GM12878 (cell line): ENCODE measurements around the gene OTULIN. TPM values are rescaled to one million over a fixed set of nuclear protein-coding genes. Genes with fewer than 3 reads are reported as not detected.

Experiments
- ATAC-seq: fragments of 200-7000 bp; cut with Tn5 transposase; 3 replicates; pipeline ENCODE4 v1.9.1; 2020; ENCODE audit warnings: mild to moderate bottlenecking, moderate library complexity
- BruUV-seq: library from RNA; stranded (reverse); fragments of 400-500 nt; replicated peaks from 2 replicates; lab custom pipeline; 2021; lab: Mats Ljungman, UMichigan
- CTCF ChIA-PET: fragments of 300-600 bp; sonication (Branson Sonifier 250); formaldehyde crosslinking; extraction: SDS; loops from one replicate; lab custom pipeline; 2021; ENCODE audit warnings: inconsistent platforms; lab: Yijun Ruan, JAX
- POLR2A ChIA-PET: fragments of 350-600 bp; formaldehyde crosslinking; extraction: SDS; loops from one replicate; lab custom pipeline; 2021; ENCODE audit warnings: inconsistent platforms; lab: Charles Lee
- RAD21 ChIA-PET: fragments of 300-600 bp; sonication (Branson Sonifier 250); formaldehyde crosslinking; loops from one replicate; lab custom pipeline; 2023; ENCODE audit warnings: antibody characterized with exemption; ENCODE audit not compliant: unreplicated experiment; lab: Charles Lee
- SMC1A ChIA-PET: fragments of 300-600 bp; sonication (Branson Sonifier 250); formaldehyde crosslinking; loops from one replicate; lab custom pipeline; 2023; ENCODE audit not compliant: unreplicated experiment, uncharacterized antibody; lab: Charles Lee
- DNase-seq: peaks from one replicate; pipeline ENCODE4 v3.0.0-alpha.2; 2011; ENCODE audit warnings: low read depth, low spot score
- FAIRE-seq: peaks from 3 replicates; lab custom pipeline; 2011; peaks lifted over from hg19 to GRCh38; lab: Jason Lieb, UNC
- H2AFZ ChIP-seq: 2 replicates; pipeline ENCODE4 v1.6.0; 2011; ENCODE audit warnings: low read depth, low read length, control low read depth; ENCODE audit not compliant: control insufficient read depth
- H3K27ac ChIP-seq: 2 replicates; pipeline ENCODE4 v1.5.1; 2011; ENCODE audit warnings: control low read depth; ENCODE audit not compliant: control insufficient read depth, insufficient read depth
- H3K27me3 ChIP-seq, 2 experiments: replicated peaks in 1 of 2; 2 replicates each; pipeline versions ENCODE4 v1.6.0 to v1.6.1; 2011; ENCODE audit warnings: low read length in 1 of 2; ENCODE audit not compliant: control insufficient read depth in 2 of 2, insufficient read depth in 2 of 2
- H3K36me3 ChIP-seq, 2 experiments: 2 replicates each; pipeline ENCODE4 v1.5.1; 2011; ENCODE audit warnings: low read length in 1 of 2; ENCODE audit not compliant: control insufficient read depth in 2 of 2, insufficient read depth in 2 of 2
- H3K4me1 ChIP-seq: 2 replicates; pipeline ENCODE4 v1.6.1; 2011; ENCODE audit warnings: mild to moderate bottlenecking, low read length, moderate library complexity, mixed read lengths; ENCODE audit not compliant: control insufficient read depth, insufficient read depth
- H3K4me2 ChIP-seq: 2 replicates; pipeline ENCODE4 v1.6.0; 2011; ENCODE audit warnings: control low read depth; ENCODE audit not compliant: control insufficient read depth, insufficient read depth
- H3K4me3 ChIP-seq: fragments of 200-600 bp; sonication (generic); 2 replicates; pipeline ENCODE4 v1.5.1; 2016
- H3K79me2 ChIP-seq: 2 replicates; pipeline ENCODE4 v1.6.0; 2011; ENCODE audit warnings: low read length; ENCODE audit not compliant: control insufficient read depth, insufficient read depth
- H3K9ac ChIP-seq: 2 replicates; pipeline ENCODE4 v1.8.0; 2011; ENCODE audit warnings: low read length, control low read depth, mixed read lengths; ENCODE audit not compliant: control insufficient read depth, insufficient read depth
- H3K9me3 ChIP-seq: replicated peaks from 3 replicates; pipeline ENCODE4 v1.5.1; 2011; ENCODE audit warnings: mild to moderate bottlenecking, low read length; ENCODE audit not compliant: control insufficient read depth, insufficient read depth
- H4K20me1 ChIP-seq: 2 replicates; pipeline ENCODE4 v1.6.0; 2011; ENCODE audit not compliant: control insufficient read depth, insufficient read depth
- ASH2L ChIP-seq: fragments of 300-600, 200-600 bp; sonication (generic); IDR thresholded peaks from 2 replicates; pipeline ENCODE4 v1.6.1; 2017; ENCODE audit warnings: low read depth, mild to moderate bottlenecking, borderline replicate concordance
- CREM ChIP-seq: IDR thresholded peaks from 2 replicates; pipeline ENCODE4 v1.6.1; 2014; ENCODE audit warnings: antibody characterized with exemption, low read depth
- HCFC1 ChIP-seq: fragments of 150-350 bp; IDR thresholded peaks from 2 replicates; pipeline ENCODE4 v1.6.1; 2014; ENCODE audit warnings: low read length
- POLR2A ChIP-seq: IDR thresholded peaks from 2 replicates; pipeline ENCODE4 v1.6.1; 2011; ENCODE audit warnings: low read depth, mild to moderate bottlenecking, low read length
- POLR2AphosphoS2 ChIP-seq: IDR thresholded peaks from 2 replicates; pipeline ENCODE4 v1.6.1; 2011; ENCODE audit warnings: low read depth, mild to moderate bottlenecking, low read length, improper control_type of control experiment, moderate library complexity
- SREBF2 ChIP-seq: IDR thresholded peaks from 2 replicates; pipeline ENCODE4 v1.6.1; 2012; ENCODE audit warnings: mild to moderate bottlenecking, low read length
- TAF1 ChIP-seq: IDR thresholded peaks from 2 replicates; pipeline ENCODE4 v1.6.1; 2011; ENCODE audit warnings: mild to moderate bottlenecking, low read depth, low read length, borderline replicate concordance
- ZNF622 ChIP-seq: fragments of 450-650 bp; IDR thresholded peaks from 2 replicates; pipeline ENCODE4 v1.6.1; 2017; ENCODE audit warnings: mild to moderate bottlenecking, inconsistent platforms
- WGBS: methylation state at CpG from one replicate; pipeline ENCODE4 v1.1.6; 2016; ENCODE audit warnings: low lambda C conversion rate; ENCODE audit not compliant: insufficient replicate concordance, insufficient coverage; ENCODE audit errors: missing lambda C conversion rate; 5-methylcytosine and 5-hydroxymethylcytosine counted together
- in situ Hi-C: fragments of 300-500 bp; cut with MboI; formaldehyde crosslinking; loops from 9 replicates; pipeline ENCODE4 v1.14.3; 2018; ENCODE audit warnings: mixed read lengths
- intact Hi-C: fragments of 100-400 bp; cut with micrococcal nuclease; formaldehyde crosslinking; loops from one replicate; pipeline ENCODE4 v1.14.2; 2022; ENCODE audit not compliant: unreplicated experiment
- polyA plus RNA-seq, 11 experiments: library from polyadenylated mRNA; depleted of rRNA in 4 of 11; unstranded in 6 of 11; stranded (reverse) in 5 of 11; fragments of >200 nt; fragmentation: Nextera tagmentation in 4 of 11; fragmentation: Illumina TruSeq in 1 of 11; extraction: Ambion mirVana in 4 of 11; extraction: Trizol in 1 of 11; gene quantifications; 1 replicate in 1 of 11; 2 replicates in 10 of 11; pipeline versions ENCODE4 v1.2.1 to v1.2.3, GENCODE V29; 2011 to 2016; ENCODE audit warnings: inconsistent platforms in 2 of 11, missing spikeins in 2 of 11, low read depth in 1 of 11
- total RNA-seq, 4 experiments: library from RNA; depleted of rRNA in 3 of 4; stranded (reverse); fragments of >200 nt in 3 of 4; fragmentation: Illumina TruSeq in 1 of 4; extraction: Trizol in 1 of 4; gene quantifications; 2 replicates each; pipeline versions ENCODE4 v1.2.1 to v1.2.3, GENCODE V29; 2013 to 2021
- TF ChIP-seq, protein P1 (sequence below): IDR thresholded peaks from 2 replicates; pipeline ENCODE4 v1.6.1; 2011; ENCODE audit warnings: low read depth, mild to moderate bottlenecking, low read length, moderate library complexity, borderline replicate concordance; ENCODE audit errors: extremely low read depth
- TF ChIP-seq, protein P2 (sequence below): fragments of 450-650 bp; IDR thresholded peaks from 2 replicates; pipeline ENCODE4 v1.6.1; 2017; ENCODE audit warnings: mild to moderate bottlenecking, moderate library complexity
- TF ChIP-seq, protein P3 (sequence below), 3 experiments: IDR thresholded peaks in 2 of 3; conservative IDR thresholded peaks in 1 of 3; 2 replicates each; pipeline ENCODE4 v1.5.1; 2011; ENCODE audit warnings: low read depth in 3 of 3, low read length in 3 of 3, mild to moderate bottlenecking in 3 of 3, control low read depth in 2 of 3, moderate library complexity in 2 of 3, inconsistent platforms in 1 of 3, mixed read lengths in 1 of 3; ENCODE audit not compliant: control insufficient read depth in 2 of 3, insufficient read depth in 1 of 3; ENCODE audit errors: extremely low read depth in 1 of 3

The OTULIN gene
- total and polyA plus RNA-seq, 10 of the 15 experiments (the other 5 are each of a cell fraction or from before 2014, with no cell fraction given) = 6.6 to 70.5 (median 28.7) TPM

DNA sequence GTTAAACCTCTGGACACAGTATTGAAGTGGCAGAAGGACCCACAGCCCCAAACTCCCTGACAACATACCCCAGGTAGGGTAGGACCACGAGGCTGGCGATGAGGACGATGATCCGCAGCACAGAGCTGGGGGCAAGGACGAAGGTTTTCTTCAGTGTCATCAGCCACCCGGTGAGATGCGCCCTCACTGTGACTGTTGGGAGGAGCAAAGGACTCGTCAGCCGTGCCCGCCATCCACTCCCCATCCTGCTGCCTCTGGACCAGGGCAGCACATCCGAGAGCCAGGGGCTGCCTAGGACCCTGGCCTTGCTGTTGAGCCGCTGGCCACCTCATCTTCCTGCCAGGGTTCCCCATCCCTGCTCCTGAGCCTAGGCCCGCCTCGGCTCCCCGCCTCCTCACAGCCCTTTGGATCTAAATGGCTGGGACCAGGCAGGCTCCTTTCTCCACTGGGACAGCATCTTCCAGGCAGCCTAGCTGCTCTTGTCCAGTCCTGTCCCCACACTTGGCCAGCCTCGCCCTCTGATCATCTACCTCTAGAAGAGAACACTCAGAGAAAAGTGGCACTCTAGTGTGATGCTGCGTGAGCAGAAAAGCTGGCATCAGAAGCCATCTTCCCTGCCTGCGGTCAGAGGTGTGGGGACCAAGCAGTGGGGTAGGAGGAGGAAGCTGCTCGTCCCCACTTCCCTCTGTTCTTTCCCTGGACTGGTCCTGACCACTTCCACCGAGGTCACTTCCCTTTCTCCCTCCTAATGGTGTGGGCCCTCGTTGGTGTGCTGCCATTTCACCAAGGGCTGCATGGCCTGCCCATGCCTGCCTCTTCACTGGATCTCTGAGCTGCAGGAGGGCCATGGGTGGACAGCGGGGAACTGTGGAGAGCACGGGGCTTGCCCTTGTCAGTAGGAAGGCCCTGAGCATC, 49.2 kb downstream of the OTULIN start:
- in situ Hi-C loops = loop anchor here (25.0 kb wide), 1 partner anchor 1749 kb away; the partner anchor contains the start of gene ZNF622

More for the DNA sequence above, 49.2 kb downstream of the OTULIN start:
- H3K27ac ChIP-seq = no peak overlapping the region
- WGBS = 94% methylated on average over 23 of the region's 23 CpGs
- ATAC-seq (no peak), DNase-seq (no peak), FAIRE-seq (no peak)
- CTCF ChIA-PET = interaction anchor here (0.8 kb wide), 1 partner anchor 362 kb away, joined by 3 read pairs; no protein-coding TSS in a partner anchor
- RAD21 ChIA-PET = no interaction called here
- no peaks in the 10 kb centered on the region for H3K4me1 ChIP-seq
- no peak overlapping the region for H3K9ac ChIP-seq
- POLR2A ChIA-PET = no interaction called here
- no TSS peak for BruUV-seq
- H3K79me2 ChIP-seq = no peaks in the 10 kb centered on the region
- intact Hi-C loops = no loop called here
- no peak overlapping the region for H3K4me3 ChIP-seq
- no peaks in the 10 kb centered on the region for H4K20me1 ChIP-seq
- no peaks in the 10 kb centered on the region for H3K9me3 ChIP-seq
- H3K36me3 ChIP-seq = peaks cover 8 to 25% of the 10 kb centered on the region in 2 experiments; a peak in 3 of 4 replicates
- SMC1A ChIA-PET = interaction anchor here (1.0 kb wide), 1 partner anchor 11 kb away, joined by 3 read pairs; no protein-coding TSS in a partner anchor
- TF ChIP-seq CREM = no peak
- no peak for TF ChIP-seq SREBF2
- TF ChIP-seq, protein P1, sequence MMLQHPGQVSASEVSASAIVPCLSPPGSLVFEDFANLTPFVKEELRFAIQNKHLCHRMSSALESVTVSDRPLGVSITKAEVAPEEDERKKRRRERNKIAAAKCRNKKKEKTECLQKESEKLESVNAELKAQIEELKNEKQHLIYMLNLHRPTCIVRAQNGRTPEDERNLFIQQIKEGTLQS = no peak
- TF ChIP-seq TAF1 = no peak
- TF ChIP-seq, protein P2, sequence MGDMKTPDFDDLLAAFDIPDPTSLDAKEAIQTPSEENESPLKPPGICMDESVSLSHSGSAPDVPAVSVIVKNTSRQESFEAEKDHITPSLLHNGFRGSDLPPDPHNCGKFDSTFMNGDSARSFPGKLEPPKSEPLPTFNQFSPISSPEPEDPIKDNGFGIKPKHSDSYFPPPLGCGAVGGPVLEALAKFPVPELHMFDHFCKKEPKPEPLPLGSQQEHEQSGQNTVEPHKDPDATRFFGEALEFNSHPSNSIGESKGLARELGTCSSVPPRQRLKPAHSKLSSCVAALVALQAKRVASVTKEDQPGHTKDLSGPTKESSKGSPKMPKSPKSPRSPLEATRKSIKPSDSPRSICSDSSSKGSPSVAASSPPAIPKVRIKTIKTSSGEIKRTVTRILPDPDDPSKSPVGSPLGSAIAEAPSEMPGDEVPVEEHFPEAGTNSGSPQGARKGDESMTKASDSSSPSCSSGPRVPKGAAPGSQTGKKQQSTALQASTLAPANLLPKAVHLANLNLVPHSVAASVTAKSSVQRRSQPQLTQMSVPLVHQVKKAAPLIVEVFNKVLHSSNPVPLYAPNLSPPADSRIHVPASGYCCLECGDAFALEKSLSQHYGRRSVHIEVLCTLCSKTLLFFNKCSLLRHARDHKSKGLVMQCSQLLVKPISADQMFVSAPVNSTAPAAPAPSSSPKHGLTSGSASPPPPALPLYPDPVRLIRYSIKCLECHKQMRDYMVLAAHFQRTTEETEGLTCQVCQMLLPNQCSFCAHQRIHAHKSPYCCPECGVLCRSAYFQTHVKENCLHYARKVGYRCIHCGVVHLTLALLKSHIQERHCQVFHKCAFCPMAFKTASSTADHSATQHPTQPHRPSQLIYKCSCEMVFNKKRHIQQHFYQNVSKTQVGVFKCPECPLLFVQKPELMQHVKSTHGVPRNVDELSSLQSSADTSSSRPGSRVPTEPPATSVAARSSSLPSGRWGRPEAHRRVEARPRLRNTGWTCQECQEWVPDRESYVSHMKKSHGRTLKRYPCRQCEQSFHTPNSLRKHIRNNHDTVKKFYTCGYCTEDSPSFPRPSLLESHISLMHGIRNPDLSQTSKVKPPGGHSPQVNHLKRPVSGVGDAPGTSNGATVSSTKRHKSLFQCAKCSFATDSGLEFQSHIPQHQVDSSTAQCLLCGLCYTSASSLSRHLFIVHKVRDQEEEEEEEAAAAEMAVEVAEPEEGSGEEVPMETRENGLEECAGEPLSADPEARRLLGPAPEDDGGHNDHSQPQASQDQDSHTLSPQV = no peak
- 0 out of 2 replicates have a peak, but pooled peaks have one; percentile 35 for TF ChIP-seq POLR2AphosphoS2
- TF ChIP-seq ASH2L = no peak
- TF ChIP-seq ZNF622 = no peak
- 0 out of 2 replicates have a peak, but pooled peaks have one; percentile 16 for TF ChIP-seq POLR2A
- TF ChIP-seq, protein P3, sequence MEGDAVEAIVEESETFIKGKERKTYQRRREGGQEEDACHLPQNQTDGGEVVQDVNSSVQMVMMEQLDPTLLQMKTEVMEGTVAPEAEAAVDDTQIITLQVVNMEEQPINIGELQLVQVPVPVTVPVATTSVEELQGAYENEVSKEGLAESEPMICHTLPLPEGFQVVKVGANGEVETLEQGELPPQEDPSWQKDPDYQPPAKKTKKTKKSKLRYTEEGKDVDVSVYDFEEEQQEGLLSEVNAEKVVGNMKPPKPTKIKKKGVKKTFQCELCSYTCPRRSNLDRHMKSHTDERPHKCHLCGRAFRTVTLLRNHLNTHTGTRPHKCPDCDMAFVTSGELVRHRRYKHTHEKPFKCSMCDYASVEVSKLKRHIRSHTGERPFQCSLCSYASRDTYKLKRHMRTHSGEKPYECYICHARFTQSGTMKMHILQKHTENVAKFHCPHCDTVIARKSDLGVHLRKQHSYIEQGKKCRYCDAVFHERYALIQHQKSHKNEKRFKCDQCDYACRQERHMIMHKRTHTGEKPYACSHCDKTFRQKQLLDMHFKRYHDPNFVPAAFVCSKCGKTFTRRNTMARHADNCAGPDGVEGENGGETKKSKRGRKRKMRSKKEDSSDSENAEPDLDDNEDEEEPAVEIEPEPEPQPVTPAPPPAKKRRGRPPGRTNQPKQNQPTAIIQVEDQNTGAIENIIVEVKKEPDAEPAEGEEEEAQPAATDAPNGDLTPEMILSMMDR (IDR thresholded peaks at IDR 0.05 in 2 of 3, conservative IDR thresholded peaks at IDR 0.05 in 1 of 3; ENCODE audit: control insufficient read depth in 2 of 3, extremely low read depth in 1 of 3, insufficient read depth in 1 of 3, low read depth in 3 of 3, low read length in 3 of 3) = no peak
- no peak for TF ChIP-seq HCFC1
- TF ChIP-seq, all 136 proteins: peak for 2
- H2AFZ ChIP-seq = no peak overlapping the region
- H3K4me2 ChIP-seq = no peak overlapping the region
- no peaks in the 10 kb centered on the region for H3K27me3 ChIP-seq
